ENCODE results near the gene TENT4B. TPM values are rescaled to one million over a fixed set of nuclear protein-coding genes. Genes with fewer than 3 reads are reported as not detected.
A peak's percentile ranks its signal among the peaks of the same experiment; 100 is the strongest.

Gene TENT4B
- total RNA-seq, 1 donor from 2014 or later: 38.1 TPM

DNA sequence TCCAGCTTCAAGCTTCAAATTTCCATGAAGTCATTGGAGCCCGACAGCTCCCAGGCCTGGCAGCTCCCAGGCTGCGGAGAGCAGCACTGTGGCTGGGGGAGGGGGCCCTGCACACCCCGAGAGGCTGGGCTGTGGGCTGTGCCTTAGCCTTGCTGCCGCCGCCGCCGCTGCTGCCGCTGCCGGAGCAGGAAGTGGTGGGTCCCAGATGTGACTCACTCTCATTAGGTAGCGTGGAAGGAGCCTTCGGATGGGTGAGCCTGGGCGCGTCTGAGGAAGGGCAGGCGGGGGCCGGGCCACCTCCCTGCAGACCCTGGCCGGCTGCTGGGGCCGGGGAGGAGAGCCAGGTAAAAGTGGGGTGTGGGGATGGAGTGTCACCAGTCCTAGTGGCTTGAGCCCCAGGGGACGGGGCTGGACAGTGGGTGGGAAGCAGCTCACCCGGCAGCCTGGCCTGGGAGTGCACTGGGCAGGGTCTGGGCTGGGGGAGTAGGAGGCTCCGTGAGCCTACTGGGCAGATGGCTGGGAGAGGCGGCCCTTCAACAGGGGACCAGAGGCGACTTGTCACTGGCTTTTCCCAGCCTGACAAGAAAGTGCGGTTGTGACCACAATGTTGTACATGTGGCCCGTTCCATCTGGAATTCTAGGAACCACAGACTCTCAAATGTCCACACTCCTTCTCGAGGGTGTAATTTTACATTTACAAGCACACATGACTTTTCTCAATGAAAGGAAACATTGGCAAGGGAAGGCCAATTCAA lies 113.4 kb downstream of the TENT4B start, which contains the start of gene ADCY7:
Gene ADCY7 (plus strand): TSS at position 215 of the 755 bp plus-strand sequence. CDS start 21,629 bp downstream, outside the sequence.
- Histone ChIP-seq H3K27me3 (no peaks in the 10 kb centered on the region), H3K36me3 (no peaks in the 10 kb centered on the region), H3K4me3 (peak within 1 kb of the TSS; percentile 37 to 69), H3K9me3 (no peaks in the 10 kb centered on the region), H3K27ac (peak within 1 kb of the TSS; percentile 35 to 79), H3K4me1 (peaks cover 8 to 18% of the 10 kb centered on the region in 2 donors)
- peak; percentile 68 to 88 for DNase-seq (ENCODE audit: low spot score in 2 of 2)
- intact Hi-C loops (cut with DNase I): no loop called here
- no peak for TF ChIP-seq CTCF (IDR thresholded peaks at IDR 0.05)

DNA sequence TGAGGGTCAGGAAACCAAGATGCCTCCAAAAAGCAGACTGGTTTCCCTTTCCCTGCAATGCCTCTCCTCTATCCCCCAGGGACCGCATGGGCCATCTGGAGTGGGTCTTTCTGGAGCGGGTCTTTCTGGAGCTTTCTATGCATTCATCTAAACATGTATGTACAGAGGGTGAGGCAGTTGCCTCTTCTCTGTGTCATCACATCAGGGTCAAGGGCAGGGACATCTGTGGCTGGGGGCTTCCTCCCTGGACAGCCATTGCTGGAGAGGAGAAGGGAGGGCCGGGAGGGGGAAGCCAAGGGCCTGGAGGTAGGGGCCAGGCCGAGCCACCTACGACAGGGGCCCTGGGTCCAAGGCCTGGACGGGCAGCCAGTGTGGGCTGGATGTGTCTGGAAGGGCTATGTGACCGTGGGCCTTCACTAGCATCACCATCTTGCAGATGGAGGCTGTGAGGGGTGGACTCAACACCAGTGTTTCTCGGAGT lies 114.1 kb downstream of the TENT4B start:
- Histone ChIP-seq H3K4me1 (peaks cover 8 to 18% of the 10 kb centered on the region in 2 donors), H3K36me3 (no peaks in the 10 kb centered on the region), H3K9me3 (no peaks in the 10 kb centered on the region), H3K27me3 (no peaks in the 10 kb centered on the region), H3K27ac (peak overlapping the region; percentile 35 to 47), H3K4me3 (peak overlapping the region in 1 of 2 donors; percentile 69)
- TF ChIP-seq CTCF (IDR thresholded peaks at IDR 0.05): no peak
- intact Hi-C loops (cut with DNase I): no loop called here
- no peak for DNase-seq (ENCODE audit: low spot score in 2 of 2)

DNA sequence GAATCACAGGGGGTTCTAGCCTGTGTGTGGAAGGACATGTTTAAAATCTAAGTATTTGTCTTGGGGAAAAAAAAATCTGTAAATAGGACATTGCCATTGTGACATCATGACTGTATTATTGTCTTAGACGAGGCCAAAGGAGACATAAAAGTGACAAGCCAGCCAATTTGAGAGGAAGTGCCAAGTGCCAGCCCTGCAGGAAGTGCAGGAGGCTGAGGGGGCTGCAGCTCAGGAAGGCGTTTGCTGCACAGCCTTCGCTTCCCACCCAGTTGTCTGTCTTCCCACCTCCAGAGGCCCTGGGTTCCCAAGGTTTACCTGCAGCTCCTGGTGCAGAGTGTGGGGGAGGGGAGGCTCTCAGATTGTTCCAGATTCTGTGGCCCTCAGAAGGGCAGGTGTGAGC lies 114.5 kb downstream of the TENT4B start:
- TF ChIP-seq CTCF (IDR thresholded peaks at IDR 0.05): no peak
- H3K9me3 ChIP-seq: no peaks in the 10 kb centered on the region
- H3K27ac ChIP-seq: peak overlapping the region in 1 of 2 donors; percentile 47
- intact Hi-C loops (cut with DNase I): no loop called here
- DNase-seq (ENCODE audit: low spot score in 2 of 2): no peak
- no peaks in the 10 kb centered on the region for H3K27me3 ChIP-seq
- no peaks in the 10 kb centered on the region for H3K36me3 ChIP-seq
- H3K4me3 ChIP-seq: peak overlapping the region in 1 of 2 donors; percentile 69
- H3K4me1 ChIP-seq: peaks cover 8 to 18% of the 10 kb centered on the region in 2 donors

DNA sequence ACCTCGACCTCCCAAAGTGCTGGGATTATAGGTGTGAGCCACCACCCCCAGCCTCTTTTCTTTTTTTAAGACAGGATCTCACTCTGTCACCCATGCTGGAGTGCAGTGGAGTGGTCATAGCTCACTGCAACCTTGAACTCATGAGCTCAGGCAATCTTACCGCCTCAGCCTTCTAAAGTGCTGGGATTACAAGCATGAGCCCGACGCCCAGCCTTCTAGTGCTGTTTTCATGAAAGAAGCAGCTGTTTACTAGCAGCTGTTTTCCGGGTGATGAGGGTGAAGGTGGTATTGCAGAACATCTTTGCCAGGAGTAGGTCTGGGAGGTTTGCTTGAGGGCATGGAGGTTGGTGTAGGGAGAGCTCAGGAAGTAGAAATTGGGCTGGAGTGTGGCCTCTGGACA lies 115.2 kb downstream of the TENT4B start:
- no peak for TF ChIP-seq CTCF (IDR thresholded peaks at IDR 0.05)
- Histone ChIP-seq H3K27ac (no peak overlapping the region), H3K9me3 (no peaks in the 10 kb centered on the region), H3K4me3 (no peak overlapping the region), H3K27me3 (no peaks in the 10 kb centered on the region), H3K4me1 (peaks cover 8 to 18% of the 10 kb centered on the region in 2 donors), H3K36me3 (no peaks in the 10 kb centered on the region)
- intact Hi-C loops (cut with DNase I): no loop called here
- no peak for DNase-seq (ENCODE audit: low spot score in 2 of 2)

GRCh38 chr16:50269061-50269705 lies 116.1 kb downstream of the TENT4B start:
- Histone ChIP-seq H3K27ac (no peak overlapping the region), H3K27me3 (no peaks in the 10 kb centered on the region), H3K4me3 (no peak overlapping the region), H3K36me3 (no peaks in the 10 kb centered on the region), H3K4me1 (peaks cover 8 to 18% of the 10 kb centered on the region in 2 donors), H3K9me3 (no peaks in the 10 kb centered on the region)
- no peak for TF ChIP-seq CTCF (IDR thresholded peaks at IDR 0.05)
- intact Hi-C loops (cut with DNase I): no loop called here
- DNase-seq (ENCODE audit: low spot score in 2 of 2): no peak
